GM19467 (cell line): ENCODE measurements around the gene PACSIN2.
"Not testable (repeated sequence)": the region's sequence is repeated elsewhere in the genome, so short reads cannot be mapped to it uniquely, and the experiment has no call there.

Experiments used
- ATAC-seq: cut with Tn5 transposase; IDR thresholded peaks from one replicate; pipeline ENCODE4 v1.9.1; 2021; ENCODE audit warnings: mild to moderate bottlenecking, moderate library complexity; ENCODE audit not compliant: unreplicated experiment

PACSIN2 gene

DNA sequence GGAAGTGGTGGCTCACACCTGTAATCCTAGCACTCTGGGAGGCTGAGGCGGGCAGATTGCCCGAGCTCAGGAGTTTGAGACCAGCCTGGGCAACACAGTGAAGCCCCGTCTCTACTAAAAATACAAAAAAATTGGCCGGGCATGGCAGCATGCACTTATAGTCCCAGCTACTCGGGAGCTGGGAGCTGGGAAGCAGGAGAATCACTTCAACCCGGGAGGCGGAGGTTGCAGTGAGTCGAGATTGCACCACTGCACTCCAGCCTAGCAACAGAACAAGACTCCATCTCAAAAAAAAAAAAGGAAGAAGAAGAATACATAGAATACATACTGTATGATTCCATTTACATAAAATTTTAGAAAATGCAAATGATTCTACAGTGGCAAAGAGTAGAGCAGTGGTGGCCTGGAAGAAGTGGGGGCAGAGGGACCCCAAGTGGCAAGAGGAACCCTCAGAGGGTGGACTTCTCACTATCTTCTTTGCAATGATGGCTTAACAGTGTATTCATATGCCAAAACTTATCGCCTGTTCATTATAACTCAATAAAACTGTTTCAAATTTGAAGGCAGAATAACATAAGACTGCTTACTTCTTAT is 22.0 kb downstream of the PACSIN2 start:
- no peak for ATAC-seq

DNA sequence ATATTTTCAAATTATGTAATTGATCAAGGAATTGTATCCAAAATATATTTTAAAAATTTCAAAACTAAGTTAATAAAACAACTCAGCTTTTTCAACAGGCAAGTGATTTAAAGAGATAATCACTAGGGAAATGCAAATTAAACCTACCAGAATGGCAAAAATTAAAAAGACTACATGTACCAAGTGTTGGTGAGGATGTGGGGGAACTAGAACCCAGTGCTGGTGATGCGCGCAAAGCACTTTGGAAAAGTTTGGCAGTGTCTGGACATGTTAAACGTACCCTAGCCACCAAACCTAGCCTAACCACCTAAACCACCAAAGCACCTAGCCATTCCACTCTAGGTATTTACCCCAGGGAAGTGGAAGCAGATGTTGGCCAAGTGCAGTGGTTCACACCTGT is 22.9 kb downstream of the PACSIN2 start:
- no peak for ATAC-seq

DNA sequence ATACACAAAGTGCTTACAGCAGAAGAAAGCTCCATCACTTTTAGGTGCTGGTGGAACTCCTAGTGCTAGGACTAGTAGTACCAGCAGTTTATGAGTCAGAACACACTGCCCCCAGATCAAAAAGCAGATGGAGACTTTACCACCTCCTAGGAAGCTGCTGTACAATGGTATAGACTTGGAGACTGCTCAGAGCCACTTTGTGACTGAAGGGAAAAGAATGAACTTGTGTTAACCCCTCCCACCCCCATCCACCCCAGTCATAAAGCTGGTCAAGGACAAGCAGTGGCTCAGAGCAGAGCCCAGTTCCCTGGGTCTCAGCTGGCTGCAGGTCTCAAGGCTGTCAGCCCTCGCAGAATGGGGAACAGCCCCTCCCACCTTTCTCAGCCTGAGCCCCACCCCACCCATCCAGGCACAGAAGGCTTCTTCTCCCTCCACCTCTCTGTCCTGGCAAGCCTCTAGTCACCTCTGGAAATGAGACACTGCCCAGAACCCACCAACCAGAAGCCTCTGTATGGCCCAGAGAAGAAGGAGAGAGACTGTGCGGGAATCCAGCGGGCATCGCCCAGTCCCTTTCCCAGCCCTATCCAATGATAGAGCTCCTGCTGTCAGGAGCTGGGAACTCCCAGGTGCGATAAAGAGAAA is 23.8 kb downstream of the PACSIN2 start:
- ATAC-seq: no peak

DNA sequence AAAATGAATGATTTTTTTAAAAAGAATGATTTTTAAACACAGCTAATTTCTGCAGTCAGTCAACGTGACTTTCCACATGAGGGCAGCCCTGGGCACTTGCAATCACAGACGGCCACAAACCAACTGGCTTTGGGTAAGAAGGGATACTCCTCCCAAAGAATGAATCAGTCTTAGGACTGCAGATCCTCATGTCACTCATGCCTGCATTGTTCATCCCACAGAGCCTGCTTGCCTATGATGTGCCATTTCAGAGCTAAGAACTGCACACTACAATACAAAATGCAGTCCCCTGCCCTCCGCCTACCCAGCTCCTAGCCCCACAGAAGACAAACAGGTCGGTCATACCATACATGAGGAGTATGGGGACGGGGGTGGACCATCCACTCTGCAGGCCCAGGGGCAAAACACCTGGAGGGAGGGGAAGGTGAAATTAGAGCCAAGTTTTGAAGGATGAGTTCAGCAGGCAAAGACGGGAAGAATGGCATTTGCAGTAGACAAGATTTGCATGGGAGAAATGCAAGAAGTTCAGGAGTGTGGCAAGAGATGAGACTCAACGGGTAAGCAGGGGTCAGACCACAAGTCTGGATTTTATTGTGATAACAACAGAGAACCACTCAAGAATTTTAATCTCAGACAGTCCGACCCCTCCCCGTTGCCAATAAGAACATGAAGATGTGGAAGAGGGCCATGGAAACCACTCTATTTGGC is 24.7 kb downstream of the PACSIN2 start:
- ATAC-seq: no peak

DNA sequence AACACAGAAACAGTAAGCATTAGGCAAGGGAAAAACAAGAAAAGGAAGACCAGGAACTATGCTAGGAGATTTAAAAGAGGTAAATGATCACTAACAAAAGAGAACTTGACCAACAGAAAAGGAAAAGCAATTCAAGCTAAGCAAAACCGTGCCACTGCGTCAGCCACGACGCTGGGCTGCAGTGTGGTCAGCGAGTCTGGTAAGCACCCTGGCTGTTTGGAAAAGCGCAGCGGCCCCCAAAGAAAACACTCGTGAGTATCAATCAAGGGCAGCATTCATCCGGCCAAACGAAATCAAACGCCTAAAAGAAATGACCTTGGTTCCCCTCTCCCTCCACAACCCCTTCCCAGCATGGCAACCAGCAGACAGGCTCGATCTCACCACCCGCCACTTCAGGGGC is 28.8 kb downstream of the PACSIN2 start:
- ATAC-seq: no peak

DNA sequence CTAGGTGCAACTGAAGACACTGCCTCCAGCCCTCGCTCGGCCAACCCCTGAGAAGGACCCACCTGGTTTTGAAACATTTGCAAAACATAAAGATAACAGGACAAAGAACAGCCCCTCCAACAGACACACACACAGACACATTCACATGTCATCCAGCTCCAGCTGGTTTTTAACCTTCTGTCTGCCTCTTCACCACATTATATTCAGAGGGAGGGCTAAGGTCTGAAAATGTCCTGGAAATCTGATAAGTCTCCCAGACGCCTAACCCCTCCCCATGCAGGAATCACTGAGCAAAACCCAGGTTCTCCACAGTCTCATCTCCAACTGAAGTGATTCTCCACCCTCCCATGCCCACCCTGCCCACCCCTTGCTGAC is 29.4 kb downstream of the PACSIN2 start:
- no peak for ATAC-seq

DNA sequence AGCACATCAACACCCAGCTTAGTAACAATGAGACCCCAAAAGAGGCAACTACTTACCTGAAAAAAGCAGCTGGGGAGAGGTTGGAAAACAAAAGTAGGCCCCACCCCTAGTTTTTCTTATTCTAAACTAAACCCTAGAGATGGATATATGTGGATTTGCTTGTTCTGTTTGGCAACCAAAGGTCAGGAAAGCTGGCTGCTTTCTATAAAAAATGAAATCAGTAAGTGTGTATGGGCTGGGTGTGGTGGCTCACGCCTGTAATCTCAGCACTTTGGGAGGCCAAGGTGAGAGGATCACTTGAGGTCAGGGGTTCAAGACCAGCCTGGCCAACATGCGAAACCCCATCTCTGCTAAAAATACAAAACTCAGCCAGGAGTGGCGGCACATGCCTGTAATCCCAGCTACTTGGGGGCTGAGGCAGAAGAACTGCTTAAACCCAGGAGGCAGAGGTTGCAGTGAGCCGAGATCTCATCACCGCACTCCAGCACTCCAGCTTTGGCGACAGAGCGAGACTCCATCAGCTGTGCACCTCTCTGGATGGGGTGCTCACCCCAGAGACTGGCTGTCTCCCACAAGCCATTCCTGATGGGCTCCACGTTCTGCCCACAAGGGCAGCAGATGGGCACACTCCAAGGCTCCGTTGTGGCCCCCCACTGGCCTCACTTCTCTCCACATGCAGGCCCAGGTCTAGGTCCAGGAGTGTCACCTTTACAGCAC is 30.0 kb downstream of the PACSIN2 start:
- no peak for ATAC-seq

DNA sequence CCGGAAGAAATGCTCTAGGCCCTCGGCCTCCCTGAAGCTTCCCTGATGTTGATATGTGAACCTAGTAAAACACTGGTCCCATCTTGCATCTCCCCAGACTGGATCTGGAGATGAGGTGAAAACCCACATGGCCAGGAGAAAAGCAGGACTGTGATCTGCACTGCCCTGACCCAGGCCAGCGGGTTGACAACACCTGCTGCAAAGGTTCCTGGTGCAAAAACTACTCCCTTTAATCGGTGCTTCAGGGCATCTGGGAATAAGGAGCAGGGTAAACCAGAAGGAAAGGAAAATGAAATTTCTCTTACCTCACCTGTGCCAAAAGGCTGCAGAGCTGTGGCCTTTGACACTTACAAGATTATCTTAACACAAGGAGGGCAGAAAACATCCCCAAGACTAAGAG is 30.6 kb downstream of the PACSIN2 start:
- no peak for ATAC-seq

DNA sequence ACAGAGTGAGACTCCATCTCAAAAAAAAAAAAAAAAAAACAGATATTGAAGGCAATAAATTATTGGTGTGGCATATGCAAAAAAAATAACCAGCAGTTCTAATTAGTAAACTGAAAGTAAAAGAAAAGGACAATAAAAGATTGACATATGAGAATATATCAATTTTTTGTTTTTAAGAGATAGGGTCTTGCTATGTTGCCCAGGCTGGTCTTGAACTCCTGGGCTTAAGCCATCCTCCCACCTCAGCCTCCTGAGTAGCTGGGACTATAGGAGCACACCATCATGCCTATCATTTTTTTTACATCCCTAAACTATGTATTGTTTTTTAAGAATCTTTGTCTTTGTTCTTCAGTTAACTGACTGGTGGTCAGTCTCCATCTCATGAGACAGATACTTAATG is 31.5 kb downstream of the PACSIN2 start:
- ATAC-seq: no peak

DNA sequence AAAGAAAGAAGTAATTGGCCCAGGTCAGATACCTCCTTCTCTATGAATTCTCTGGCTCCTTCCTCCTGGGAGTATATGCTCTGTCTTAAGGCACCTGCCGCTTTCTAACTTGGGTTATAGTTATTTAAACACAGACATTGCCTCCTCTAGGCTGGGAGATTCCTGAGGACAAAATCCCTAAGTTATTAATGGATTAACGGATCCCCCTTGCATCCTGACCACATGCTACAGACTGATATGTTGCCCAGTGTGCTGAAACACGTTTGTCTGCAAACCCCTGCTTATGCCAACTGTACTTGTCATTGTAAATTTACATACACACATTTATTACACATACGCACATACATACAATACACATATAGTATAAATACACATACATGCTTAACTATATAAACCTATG is 35.3 kb downstream of the PACSIN2 start:
- ATAC-seq: no peak

DNA sequence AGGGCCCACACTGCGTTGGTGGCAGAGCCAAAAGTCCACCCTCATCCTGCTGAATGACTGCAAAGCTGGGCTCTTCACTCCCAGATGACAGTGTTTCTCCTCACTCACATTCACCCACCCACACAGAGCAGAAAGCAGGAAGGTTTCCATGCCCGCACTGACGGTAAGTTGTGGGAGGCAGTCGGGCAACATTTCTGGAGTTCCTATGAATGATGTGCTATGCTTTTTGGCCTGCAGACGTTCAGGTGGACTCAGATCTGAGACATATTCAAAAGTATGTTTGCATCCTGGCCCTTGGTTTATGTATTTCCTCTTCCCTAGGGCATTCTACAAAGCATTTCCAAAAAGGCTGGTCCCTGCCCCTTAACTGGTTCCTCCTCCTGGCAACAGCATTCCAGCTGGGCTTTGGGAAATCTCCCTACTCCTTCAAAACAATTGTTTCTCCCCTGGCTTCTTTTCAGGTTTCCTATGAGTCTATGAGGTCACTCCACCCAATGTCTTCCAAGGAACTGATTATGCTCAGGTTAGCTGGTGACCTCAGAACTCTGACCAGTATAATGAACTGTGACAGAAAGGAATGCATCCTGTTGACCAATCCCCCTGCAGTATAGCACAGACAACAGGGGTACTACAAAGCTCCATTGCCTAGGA is 36.4 kb downstream of the PACSIN2 start:
- no peak for ATAC-seq

DNA sequence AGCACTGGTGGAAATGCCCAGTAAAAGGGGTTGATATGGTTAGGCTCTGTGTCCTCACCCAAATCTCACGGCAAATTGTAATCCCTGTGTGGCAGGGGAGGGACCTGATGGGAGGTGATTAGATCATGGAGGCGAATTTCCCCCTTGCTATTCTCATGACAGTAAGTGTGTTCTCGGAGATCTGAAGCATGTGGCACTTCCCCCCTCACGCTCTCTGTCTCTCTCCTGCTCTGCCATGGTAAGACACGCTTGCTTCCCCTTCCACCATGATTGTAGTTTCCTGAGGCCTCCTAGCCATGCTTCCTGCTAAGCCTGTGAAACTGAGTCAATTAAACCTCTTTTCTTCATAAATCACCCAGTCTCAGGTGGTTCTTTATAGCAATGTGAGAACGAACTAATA is 37.4 kb downstream of the PACSIN2 start:
- no peak for ATAC-seq

DNA sequence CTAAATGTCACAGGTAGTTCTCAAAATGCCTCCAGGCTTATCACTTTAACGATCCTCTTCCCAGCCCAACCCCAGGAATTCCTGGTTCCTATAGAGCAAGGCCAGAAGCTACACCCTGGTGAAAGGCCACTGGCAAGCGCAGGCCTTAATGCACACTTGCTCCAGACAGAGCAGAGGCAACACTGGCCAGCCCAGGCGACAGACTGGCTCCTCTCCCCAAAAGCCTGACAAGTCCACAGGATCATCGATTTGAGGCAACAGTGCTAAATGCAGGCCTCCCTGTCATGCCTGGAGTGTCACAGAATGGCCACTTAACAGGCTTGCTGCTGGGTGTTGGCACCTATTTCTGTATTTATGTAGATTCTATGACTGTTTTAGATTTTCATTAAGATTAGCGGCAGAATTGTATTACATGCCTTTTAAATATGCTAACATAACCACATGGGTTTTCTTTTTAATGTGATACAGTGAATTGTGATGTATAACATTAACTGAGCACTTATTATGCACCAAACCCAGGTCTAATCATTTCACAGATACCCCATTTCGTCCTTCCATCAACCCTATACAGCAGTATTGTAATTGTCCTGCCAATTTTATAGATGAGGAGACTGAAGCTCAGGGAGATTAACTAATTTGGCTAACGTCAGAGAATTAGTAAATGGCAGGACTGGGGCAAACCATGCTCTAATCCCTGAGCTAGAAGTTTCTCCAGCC is 38.6 kb downstream of the PACSIN2 start:
- ATAC-seq: no peak

DNA sequence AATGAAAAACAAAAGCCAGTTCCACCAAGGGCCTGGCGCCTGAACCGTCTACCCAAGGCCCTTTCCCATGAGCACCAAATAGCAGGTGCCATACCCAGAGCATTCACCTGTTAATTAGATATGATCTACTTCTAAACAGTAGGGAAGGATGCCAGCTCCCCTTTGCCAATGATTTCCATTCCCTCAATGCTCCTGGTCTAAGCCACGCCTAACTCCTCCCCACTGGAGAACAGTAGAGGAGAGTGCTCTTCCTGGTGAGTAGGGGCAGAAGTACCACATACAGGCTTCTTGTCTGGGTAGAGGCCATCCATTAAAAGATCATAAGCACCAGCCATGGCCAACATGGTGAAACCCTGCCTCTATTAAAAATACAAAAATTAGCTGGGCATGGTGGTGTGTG is 40.7 kb downstream of the PACSIN2 start:
- no peak for ATAC-seq

DNA sequence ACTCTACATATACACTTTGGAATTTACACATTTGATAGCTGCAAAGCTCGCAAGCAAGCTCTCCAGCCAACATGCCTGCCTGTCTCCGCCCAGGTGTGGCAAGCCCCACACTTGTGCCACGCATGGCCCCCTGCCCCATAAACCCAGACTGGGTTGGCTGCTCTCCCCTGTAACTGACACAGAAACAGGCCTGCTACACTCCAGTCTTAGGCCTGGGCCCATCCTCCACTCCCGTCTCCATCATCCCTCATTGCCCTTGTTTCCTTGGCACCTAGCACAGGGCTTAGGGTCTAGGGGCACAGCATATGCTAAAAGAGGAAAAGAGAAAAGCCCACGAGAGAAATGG is 41.4 kb downstream of the PACSIN2 start:
- ATAC-seq: no peak

DNA sequence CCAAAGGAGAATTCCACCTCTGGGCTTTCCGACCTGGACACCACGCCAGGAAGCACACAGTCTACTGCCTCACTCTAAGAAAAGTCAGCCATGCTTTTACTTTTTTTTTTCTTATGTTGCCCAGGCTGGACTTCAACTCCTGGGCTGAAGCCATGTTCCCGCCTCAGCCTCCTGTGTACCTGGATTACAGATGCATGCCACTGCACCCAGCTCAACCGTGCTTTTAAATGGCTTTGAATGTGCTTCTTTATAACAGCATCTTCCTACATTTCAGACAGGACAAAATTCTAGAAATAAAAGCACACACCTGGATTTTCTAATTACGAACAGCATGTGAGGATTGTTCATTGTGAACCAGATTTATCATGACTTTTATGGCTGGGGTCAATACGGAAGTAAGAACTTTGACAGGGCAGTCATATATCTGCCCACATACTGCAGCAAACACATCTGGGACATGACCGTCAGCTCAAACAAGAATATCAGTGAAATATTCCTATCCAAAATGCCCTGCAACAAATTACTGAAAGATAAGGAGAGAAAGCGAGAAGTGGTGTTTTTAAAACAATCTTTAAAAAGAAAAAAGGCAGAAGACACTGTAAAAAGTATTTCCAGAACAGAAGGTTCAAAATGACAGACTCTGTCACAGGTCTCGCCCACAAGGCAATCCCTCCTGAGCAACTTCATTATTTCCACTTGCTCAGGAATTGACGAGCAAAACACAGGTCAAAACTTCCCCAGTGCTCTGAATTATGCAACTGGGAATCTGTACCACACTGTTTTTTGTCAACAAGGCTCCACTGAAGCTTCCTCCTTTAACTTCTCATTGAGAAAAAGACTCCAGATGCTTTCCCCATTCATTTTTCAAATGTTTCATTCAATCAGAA is 42.1 kb downstream of the PACSIN2 start:
- no peak for ATAC-seq

DNA sequence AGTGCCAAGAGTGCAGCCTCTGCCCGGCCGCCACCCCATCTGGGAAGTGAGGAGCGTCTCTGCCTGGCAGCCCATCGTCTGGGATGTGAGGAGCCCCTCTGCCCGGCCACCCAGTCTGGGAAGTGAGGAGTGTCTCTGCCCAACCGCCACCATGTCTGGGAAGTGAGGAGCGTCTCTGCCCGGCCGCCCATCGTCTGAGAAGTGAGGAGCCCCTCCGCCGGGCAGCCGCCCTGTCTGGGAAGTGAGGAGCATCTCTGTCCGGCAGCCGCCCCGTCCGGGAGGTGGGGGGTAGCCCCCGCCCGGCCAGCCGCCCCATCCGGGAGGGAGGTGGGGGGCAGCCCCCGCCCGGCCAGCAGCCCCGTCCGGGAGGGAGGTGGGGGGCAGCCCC is 43.5 kb downstream of the PACSIN2 start:
- ATAC-seq: not testable (repeated sequence)

DNA sequence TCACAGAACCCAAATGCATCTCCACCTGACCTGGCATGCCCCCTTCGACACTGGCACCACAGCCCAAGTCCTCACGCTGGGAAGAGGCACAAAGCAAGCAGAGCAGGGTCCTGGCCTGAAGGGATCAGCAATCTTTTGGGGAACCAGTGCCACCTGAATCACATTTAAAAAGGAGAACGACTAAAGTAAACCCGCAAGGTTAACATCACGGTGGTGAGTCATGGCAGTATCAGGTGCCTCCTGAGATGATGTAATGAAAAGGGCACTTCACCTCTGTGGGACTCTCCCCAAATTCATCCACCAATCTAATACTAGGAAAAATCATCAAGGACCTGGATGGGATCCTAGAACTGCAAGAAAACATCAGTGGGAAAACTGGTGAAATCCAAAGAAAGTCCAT is 44.9 kb downstream of the PACSIN2 start:
- ATAC-seq: no peak

DNA sequence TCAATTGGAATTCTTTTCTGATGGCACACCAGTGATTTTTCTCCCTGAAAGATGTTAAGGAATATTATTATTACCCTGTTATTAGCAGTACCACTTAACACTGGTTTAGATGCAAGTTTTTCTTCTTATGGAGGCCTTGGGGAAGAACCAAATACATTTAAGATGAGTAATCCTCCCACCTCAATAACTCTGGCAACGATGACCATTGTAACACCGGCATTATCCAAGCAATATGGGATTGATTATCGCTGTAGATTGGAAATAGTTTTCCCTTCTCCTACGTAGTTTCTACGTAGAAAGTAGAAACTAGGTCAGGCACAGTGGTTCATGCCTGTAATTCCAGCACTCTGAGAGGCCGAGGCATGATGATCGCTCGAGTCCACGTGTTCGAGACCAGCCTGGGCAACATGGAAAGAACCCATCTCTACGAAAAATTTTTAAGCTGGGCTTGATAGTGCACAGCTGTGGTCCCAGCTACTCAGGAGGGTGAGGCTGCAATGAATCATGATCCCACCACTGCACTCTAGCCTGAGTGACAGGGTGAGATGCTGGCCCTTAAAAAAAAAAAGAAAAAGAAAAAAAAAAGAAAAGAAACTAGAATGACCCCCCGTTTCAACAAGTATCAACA is 45.5 kb downstream of the PACSIN2 start:
- no peak for ATAC-seq
